Effector memory CD8-positive, alpha-beta T cell (primary cell): Measurements from ENCODE around the gene ASB2.

Source experiments
- ATAC-seq: fragments of 150-1000 bp; cut with Tn5 transposase; replicated peaks from 2 replicates; pipeline ENCODE4 v1.10.0; 2021; ENCODE audit warnings: mild to moderate bottlenecking, moderate library complexity
- DNase-seq, 3 experiments: peaks; one replicate each; pipeline ENCODE4 v3.0.0; 2021
- H3K27ac Mint-ChIP-seq, 2 donors: one replicate each; pipeline ENCODE4 v1.8.0; 2022; ENCODE audit warnings: mild to moderate bottlenecking in 2 of 2, mixed read lengths in 2 of 2, moderate library complexity in 2 of 2
- H3K27me3 Mint-ChIP-seq, 2 donors: one replicate each; pipeline ENCODE4 v1.8.0; 2022; ENCODE audit warnings: mixed read lengths in 2 of 2
- H3K36me3 Mint-ChIP-seq: one replicate; pipeline ENCODE4 v1.8.0; 2022; ENCODE audit warnings: mild to moderate bottlenecking, moderate library complexity, mixed read lengths; ENCODE audit not compliant: insufficient read depth
- H3K4me1 Mint-ChIP-seq, 2 donors: one replicate each; pipeline ENCODE4 v1.8.0; 2022; ENCODE audit warnings: low read depth in 2 of 2, mixed read lengths in 2 of 2
- H3K4me3 Mint-ChIP-seq, 2 donors: one replicate each; pipeline ENCODE4 v1.8.0; 2022; ENCODE audit warnings: mild to moderate bottlenecking in 2 of 2, mixed read lengths in 2 of 2, moderate library complexity in 2 of 2
- H3K9me3 Mint-ChIP-seq, 2 donors: one replicate each; pipeline ENCODE4 v1.8.0; 2022; ENCODE audit warnings: mixed read lengths in 2 of 2

ASB2 gene

GRCh38 chr14:93893661-93894261, 82.6 kb downstream of the ASB2 start:
- Mint-ChIP-seq H3K9me3 (no peaks in the 10 kb centered on the region), H3K36me3 (no peaks in the 10 kb centered on the region), H3K27me3 (peaks cover 32 to 48% of the 10 kb centered on the region in 2 donors), H3K4me1 (no peaks in the 10 kb centered on the region), H3K27ac (no peak overlapping the region), H3K4me3 (no peak overlapping the region)
- DNase-seq, result no peak
- no peak for ATAC-seq

GRCh38 chr14:93892923-93893558, 83.3 kb downstream of the ASB2 start:
- H3K27ac Mint-ChIP-seq, result no peak overlapping the region
- H3K4me1 Mint-ChIP-seq, result no peaks in the 10 kb centered on the region
- peak; percentile 68 to 71 (median 69) for DNase-seq
- ATAC-seq, result peak; percentile 66
- H3K4me3 Mint-ChIP-seq, result no peak overlapping the region
- no peaks in the 10 kb centered on the region for H3K36me3 Mint-ChIP-seq
- peaks cover 39 to 55% of the 10 kb centered on the region in 2 donors for H3K27me3 Mint-ChIP-seq
- H3K9me3 Mint-ChIP-seq, result no peaks in the 10 kb centered on the region

DNA sequence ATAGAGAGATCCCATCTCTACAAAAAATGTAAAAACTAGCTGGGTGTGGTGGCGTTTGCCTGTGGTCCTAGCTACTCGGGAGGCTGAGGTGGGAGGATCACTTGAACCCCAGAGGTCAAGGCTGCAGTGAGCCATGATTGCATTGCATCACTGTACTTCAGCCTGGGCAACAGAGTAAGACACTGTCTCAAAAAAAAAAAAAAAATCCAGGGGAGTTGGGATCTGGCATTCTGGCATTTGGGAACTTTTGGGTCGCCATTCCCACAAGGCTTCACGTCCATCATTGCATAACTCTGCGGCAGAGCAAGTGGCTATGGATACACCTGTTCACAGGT, 83.9 kb downstream of the ASB2 start:
- ATAC-seq, result no peak
- no peak overlapping the region for H3K4me3 Mint-ChIP-seq
- H3K27me3 Mint-ChIP-seq, result peaks cover 40 to 50% of the 10 kb centered on the region in 2 donors
- H3K4me1 Mint-ChIP-seq, result no peaks in the 10 kb centered on the region
- no peak overlapping the region for H3K27ac Mint-ChIP-seq
- no peaks in the 10 kb centered on the region for H3K9me3 Mint-ChIP-seq
- no peaks in the 10 kb centered on the region for H3K36me3 Mint-ChIP-seq
- DNase-seq, result no peak

DNA sequence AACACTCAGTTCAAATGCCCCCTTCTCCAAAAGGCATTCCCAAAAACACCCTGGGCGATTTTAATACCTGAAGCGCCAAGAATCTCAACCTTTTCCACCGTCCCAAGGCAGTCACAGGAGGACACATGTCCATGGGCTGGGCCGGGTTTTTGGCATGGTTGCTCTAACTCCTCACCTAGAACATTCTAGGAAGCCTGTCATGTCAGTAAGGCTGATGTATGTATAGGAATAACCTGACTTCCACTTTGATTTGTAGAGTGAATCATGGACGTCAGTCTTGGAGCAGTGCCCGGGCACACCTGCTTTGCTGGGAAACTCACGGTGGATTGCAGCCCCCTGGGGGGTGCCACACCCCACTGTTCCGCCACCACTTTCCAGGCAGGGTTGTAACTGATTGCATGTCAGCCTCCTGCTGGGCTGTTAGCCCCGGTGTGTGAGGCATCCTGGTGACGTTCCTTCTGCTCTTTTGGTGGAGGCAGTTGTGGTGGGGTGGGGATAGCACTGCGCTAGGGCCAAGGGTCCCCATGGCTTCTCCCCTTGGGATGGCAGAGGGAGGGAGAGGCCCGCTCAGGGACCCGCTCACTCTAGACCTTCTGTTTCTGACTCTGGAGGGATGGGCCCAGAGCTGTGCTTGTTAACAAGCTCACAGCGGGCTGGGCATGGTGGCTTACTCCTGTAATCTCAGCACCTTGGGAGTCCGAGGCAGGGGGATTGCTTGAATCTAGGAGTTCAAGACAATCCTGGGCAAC, 84.4 kb downstream of the ASB2 start:
- DNase-seq (no peak), ATAC-seq (no peak)
- peaks cover 40 to 45% of the 10 kb centered on the region in 2 donors for H3K27me3 Mint-ChIP-seq
- no peaks in the 10 kb centered on the region for H3K36me3 Mint-ChIP-seq
- no peaks in the 10 kb centered on the region for H3K4me1 Mint-ChIP-seq
- H3K4me3 Mint-ChIP-seq, result no peak overlapping the region
- H3K27ac Mint-ChIP-seq, result no peak overlapping the region
- no peaks in the 10 kb centered on the region for H3K9me3 Mint-ChIP-seq

- DNase-seq (no peak), ATAC-seq (no peak)
- peaks cover 33 to 45% of the 10 kb centered on the region in 2 donors for H3K27me3 Mint-ChIP-seq
- no peak overlapping the region for H3K27ac Mint-ChIP-seq
- no peak overlapping the region for H3K4me3 Mint-ChIP-seq
- H3K9me3 Mint-ChIP-seq, result peaks cover 2 to 5% of the 10 kb centered on the region in 2 donors
- peaks cover 2 to 3% of the 10 kb centered on the region in 2 donors for H3K4me1 Mint-ChIP-seq
- no peaks in the 10 kb centered on the region for H3K36me3 Mint-ChIP-seq
These were observed 86.5 kb downstream of the ASB2 start for GRCh38 chr14:93889739-93890483.

DNA sequence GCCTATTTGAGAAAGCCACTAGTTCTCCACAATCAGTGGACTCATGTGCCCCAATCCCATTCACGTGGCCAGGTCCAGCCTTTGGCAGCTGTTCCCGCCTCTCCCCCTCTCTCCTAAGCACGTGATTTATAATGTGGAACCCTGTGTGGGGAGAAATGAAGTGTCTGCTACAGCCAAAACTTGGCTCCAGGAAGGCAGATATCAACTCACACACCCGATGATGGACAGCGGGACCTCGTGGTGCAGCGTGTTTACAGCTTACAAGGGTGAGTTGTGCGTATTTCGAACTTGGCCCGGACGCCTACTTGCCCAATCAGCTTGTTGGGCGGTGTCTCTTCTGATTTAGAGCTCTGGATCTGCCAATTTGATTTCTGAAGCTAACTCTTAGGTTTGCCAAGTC, 87.4 kb downstream of the ASB2 start:
- Mint-ChIP-seq H3K27me3 (peaks cover 33 to 45% of the 10 kb centered on the region in 2 donors), H3K4me3 (no peak overlapping the region), H3K36me3 (no peaks in the 10 kb centered on the region), H3K27ac (no peak overlapping the region), H3K4me1 (peaks cover 6 to 8% of the 10 kb centered on the region in 2 donors), H3K9me3 (peaks cover 4 to 9% of the 10 kb centered on the region in 2 donors)
- ATAC-seq, result no peak
- DNase-seq, result no peak

GRCh38 chr14:93884950-93885349, 91.4 kb downstream of the ASB2 start:
- no peak for ATAC-seq
- Mint-ChIP-seq H3K27me3 (peaks cover 29 to 39% of the 10 kb centered on the region in 2 donors), H3K4me3 (no peak overlapping the region), H3K36me3 (no peaks in the 10 kb centered on the region), H3K9me3 (peaks cover 4 to 9% of the 10 kb centered on the region in 2 donors), H3K4me1 (peaks cover 6 to 8% of the 10 kb centered on the region in 2 donors), H3K27ac (peak overlapping the region in 1 of 2 donors; percentile 27)
- no peak for DNase-seq
